ENCODE results near the gene TRIM61.
"Not testable (repeated sequence)": the region's sequence is repeated elsewhere in the genome, so short reads cannot be mapped to it uniquely, and the experiment has no call there.

The TRIM61 gene

DNA sequence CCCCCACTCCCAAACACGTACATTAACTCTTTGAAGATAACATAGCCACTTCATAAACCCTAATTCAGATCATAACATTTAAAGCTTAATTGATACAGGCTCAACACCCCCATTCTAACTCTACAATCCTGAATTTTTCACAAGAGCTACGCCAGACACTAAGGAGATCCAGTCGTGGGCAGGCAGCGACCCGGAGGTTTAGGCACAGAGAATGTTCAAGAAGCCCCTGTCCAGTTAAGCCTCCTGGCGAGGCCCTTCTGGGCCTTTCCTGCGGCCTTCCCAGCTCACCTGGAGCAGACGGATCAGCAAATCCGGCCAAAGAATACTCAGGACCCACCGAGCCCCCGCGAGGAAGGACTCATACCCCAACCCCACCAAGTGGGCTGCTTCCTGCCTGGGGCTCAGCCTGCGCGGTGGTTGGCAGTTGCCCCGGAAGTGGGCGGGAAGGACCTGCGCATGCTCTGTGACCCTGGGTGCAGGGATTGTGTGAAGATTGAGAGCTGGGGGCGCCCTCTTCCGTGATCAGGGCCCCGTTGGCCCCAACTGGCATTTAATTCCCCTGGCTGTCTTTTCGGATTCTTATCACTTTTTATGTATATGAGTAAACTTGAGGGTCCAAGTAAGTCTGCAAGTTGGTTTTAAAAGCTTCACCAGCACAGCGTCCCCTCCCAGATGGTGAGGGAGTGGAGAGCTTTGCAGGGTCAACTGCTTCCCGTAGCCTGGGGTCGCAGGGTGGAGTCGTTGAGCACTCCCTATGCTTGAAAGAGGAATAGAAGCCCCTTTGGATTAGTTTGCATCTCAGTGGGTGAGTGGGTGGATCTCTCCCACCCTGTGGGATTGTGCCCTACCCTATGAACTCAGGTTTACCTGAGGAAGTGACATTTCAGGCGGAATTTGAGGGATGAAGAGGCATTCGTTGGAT lies at the start of gene TRIM61:
TRIM61 (minus strand) TSS at position 415 of the 922 bp plus-strand sequence. CDS start 7,655 bp downstream, outside the sequence.
- no peak within 1 kb of the TSS for H3K27ac ChIP-seq (ENCODE audit: low read length)
- peak within 1 kb of the TSS; percentile 80 for H3K4me3 ChIP-seq (ENCODE audit: low read length)
- no peaks in the 10 kb centered on the region for H3K4me1 ChIP-seq (ENCODE audit: control insufficient read depth, low read depth, low read length)
- H3K9me3 ChIP-seq (ENCODE audit: control insufficient read depth, low read depth, low read length): no peaks in the 10 kb centered on the region
- no peaks in the 10 kb centered on the region for H3K36me3 ChIP-seq (ENCODE audit: control insufficient read depth, low read depth, low read length)
- H3K27me3 ChIP-seq (ENCODE audit: control insufficient read depth, insufficient read depth, low read length): no peaks in the 10 kb centered on the region
- peak within 1 kb of the TSS; percentile 65 for H3K9ac ChIP-seq (ENCODE audit: low read length)

DNA sequence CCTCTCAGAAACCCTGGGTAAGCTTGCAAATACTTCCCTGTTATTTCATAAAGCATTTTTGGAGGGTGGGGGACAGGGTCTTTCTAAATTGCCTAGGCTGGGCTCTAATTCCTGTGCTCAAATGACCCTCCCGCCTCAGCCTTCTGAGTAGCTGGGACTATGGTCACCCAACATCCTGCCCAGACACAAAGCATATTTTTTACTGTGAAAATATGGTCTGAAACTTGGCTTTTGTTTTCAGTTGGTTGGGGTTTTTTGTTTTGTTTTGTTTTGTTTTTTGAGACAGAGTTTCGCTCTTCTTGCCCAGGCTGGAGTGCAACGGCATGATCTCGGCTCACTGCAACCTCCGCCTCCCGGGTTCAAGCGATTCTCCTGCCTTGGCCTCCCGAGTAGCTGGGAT lies 48.3 kb upstream of the TRIM61 start:
- not testable (repeated sequence) for H3K27me3 ChIP-seq (ENCODE audit: control insufficient read depth, insufficient read depth, low read length); H3K27ac ChIP-seq (ENCODE audit: low read length); H3K4me1 ChIP-seq (ENCODE audit: control insufficient read depth, low read depth, low read length); H3K36me3 ChIP-seq (ENCODE audit: control insufficient read depth, low read depth, low read length); H3K9me3 ChIP-seq (ENCODE audit: control insufficient read depth, low read depth, low read length); H3K4me3 ChIP-seq (ENCODE audit: low read length); H3K9ac ChIP-seq (ENCODE audit: low read length)

DNA sequence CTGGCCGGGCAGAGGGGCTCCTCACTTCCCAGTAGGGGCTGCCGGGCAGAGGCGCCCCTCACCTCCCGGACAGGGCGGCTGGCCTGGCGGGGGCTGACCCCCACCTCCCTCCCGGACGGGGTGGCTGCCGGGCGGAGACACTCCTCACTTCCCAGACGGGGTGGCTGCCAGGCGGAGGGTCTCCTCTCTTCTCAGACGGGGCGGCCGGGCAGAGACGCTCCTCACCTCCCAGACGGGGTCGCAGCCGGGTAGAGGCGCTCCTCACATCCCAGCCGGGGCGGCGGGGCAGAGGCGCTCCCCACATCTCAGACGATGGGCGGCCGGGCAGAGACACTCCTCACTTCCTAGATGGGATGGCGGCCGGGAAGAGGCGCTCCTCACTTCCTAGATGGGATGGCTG lies 42.5 kb upstream of the TRIM61 start:
- not testable (repeated sequence) for H3K27ac ChIP-seq (ENCODE audit: low read length); H3K9ac ChIP-seq (ENCODE audit: low read length); H3K4me1 ChIP-seq (ENCODE audit: control insufficient read depth, low read depth, low read length); H3K27me3 ChIP-seq (ENCODE audit: control insufficient read depth, insufficient read depth, low read length); H3K9me3 ChIP-seq (ENCODE audit: control insufficient read depth, low read depth, low read length); H3K36me3 ChIP-seq (ENCODE audit: control insufficient read depth, low read depth, low read length); H3K4me3 ChIP-seq (ENCODE audit: low read length)

DNA sequence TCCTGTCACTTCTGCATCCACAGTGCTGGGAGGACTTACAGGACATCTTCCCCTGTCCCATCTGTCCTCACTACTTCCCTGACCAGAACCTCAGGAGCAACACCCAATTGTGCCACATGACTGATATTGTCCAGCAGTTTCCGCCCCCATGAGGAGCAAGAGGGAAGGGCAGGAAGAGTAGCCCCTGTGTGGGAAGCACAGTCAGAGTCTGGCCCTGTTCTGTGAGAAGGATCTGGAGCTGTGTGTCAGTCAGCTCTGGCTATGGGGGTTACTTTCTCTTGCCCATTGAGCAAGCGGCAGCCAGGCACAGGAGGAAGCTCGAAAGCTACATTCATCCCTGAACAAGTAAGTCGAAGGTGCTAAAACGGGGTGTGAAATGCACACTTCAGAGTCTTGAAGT lies 39.5 kb upstream of the TRIM61 start:
- Histone ChIP-seq H3K27ac (ENCODE audit: low read length) (no peak overlapping the region), H3K9me3 (ENCODE audit: control insufficient read depth, low read depth, low read length) (no peaks in the 10 kb centered on the region), H3K36me3 (ENCODE audit: control insufficient read depth, low read depth, low read length) (no peaks in the 10 kb centered on the region), H3K4me1 (ENCODE audit: control insufficient read depth, low read depth, low read length) (no peaks in the 10 kb centered on the region), H3K9ac (ENCODE audit: low read length) (no peak overlapping the region), H3K4me3 (ENCODE audit: low read length) (no peak overlapping the region), H3K27me3 (ENCODE audit: control insufficient read depth, insufficient read depth, low read length) (no peaks in the 10 kb centered on the region)

DNA sequence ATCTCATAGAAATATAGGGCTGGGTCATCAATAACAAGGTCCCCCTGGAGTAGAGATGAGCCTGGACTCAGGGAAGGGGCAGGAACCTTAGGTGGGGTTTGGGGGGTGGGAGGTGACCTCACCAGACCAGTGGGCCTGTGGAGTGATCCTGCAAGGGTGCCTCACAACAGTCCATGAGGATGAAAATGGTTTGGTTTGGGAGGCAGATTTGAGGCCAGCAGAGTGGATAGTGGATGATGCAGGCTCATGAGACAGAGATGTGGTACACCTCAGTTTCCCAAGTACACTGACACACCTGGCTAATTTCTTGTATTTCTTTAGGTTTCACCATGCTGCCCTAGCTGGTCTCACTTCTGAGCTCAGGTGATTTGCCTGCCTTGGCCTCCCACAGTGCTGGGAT lies 36.2 kb upstream of the TRIM61 start:
- no peaks in the 10 kb centered on the region for H3K36me3 ChIP-seq (ENCODE audit: control insufficient read depth, low read depth, low read length)
- no peak overlapping the region for H3K27ac ChIP-seq (ENCODE audit: low read length)
- H3K4me1 ChIP-seq (ENCODE audit: control insufficient read depth, low read depth, low read length): no peaks in the 10 kb centered on the region
- no peak overlapping the region for H3K4me3 ChIP-seq (ENCODE audit: low read length)
- no peaks in the 10 kb centered on the region for H3K27me3 ChIP-seq (ENCODE audit: control insufficient read depth, insufficient read depth, low read length)
- no peaks in the 10 kb centered on the region for H3K9me3 ChIP-seq (ENCODE audit: control insufficient read depth, low read depth, low read length)
- H3K9ac ChIP-seq (ENCODE audit: low read length): no peak overlapping the region

DNA sequence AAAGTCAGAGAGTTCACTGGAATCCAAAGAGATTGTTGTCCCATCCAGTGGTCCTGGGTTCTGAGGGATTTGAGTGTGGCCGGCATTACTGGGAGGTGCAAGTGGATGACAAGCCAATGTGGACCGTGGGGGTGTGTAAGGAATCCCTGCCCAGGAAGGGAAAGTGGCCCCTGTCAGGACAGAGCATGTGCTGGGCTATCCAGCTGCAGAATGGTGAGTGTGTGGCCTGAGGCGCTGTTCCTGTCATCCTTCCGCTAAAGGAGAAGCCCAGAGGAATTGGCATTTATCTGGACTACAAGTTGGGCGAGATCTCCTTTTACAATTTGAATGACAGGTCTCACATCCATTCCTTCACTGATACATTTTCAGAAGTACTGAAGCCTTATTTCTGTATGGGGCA lies 33.9 kb upstream of the TRIM61 start:
- no peak overlapping the region for H3K4me3 ChIP-seq (ENCODE audit: low read length)
- no peaks in the 10 kb centered on the region for H3K27me3 ChIP-seq (ENCODE audit: control insufficient read depth, insufficient read depth, low read length)
- no peak overlapping the region for H3K9ac ChIP-seq (ENCODE audit: low read length)
- H3K27ac ChIP-seq (ENCODE audit: low read length): no peak overlapping the region
- H3K9me3 ChIP-seq (ENCODE audit: control insufficient read depth, low read depth, low read length): no peaks in the 10 kb centered on the region
- H3K4me1 ChIP-seq (ENCODE audit: control insufficient read depth, low read depth, low read length): no peaks in the 10 kb centered on the region
- no peaks in the 10 kb centered on the region for H3K36me3 ChIP-seq (ENCODE audit: control insufficient read depth, low read depth, low read length)

DNA sequence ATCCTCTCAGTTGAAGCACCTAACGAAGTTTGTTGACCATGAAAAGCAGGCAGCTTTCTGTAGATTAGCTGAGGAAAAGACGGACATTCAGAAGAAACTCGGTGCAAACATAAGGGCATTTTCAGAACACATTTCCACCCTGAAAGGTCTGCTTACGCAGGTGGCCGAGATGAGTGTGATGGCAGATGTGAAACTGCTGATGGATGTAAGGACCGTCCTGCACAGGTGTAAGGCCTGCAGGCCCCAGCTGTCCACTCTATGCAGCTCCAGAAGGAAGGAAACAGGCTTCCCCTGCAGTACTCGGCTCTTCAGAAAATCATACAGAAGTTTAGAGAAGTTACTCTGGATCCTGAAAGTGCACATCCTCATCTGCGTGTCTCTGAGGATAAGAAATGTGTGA lies 33.5 kb upstream of the TRIM61 start:
- H3K4me3 ChIP-seq (ENCODE audit: low read length): no peak overlapping the region
- no peak overlapping the region for H3K27ac ChIP-seq (ENCODE audit: low read length)
- H3K27me3 ChIP-seq (ENCODE audit: control insufficient read depth, insufficient read depth, low read length): no peaks in the 10 kb centered on the region
- no peaks in the 10 kb centered on the region for H3K9me3 ChIP-seq (ENCODE audit: control insufficient read depth, low read depth, low read length)
- no peaks in the 10 kb centered on the region for H3K4me1 ChIP-seq (ENCODE audit: control insufficient read depth, low read depth, low read length)
- no peak overlapping the region for H3K9ac ChIP-seq (ENCODE audit: low read length)
- H3K36me3 ChIP-seq (ENCODE audit: control insufficient read depth, low read depth, low read length): no peaks in the 10 kb centered on the region

DNA sequence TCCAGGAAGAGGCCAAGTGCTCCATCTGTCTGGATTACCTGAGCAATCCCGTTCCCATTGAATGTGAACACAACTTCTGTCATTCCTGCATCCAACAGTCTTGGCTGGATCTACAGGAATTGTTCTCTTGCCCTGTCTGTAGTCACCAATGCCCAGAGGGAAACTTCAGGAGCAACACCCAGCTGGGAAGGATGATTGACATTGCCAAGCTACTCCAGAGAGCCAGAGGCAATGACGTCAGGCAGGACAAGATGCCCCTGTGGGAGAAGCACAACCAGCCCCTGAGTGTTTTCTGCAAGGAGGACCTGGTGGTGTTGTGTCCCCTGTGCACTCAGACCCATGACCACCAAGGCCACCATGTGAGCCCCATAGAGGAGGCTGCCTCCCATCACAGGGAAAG lies 33.0 kb upstream of the TRIM61 start:
- no peak overlapping the region for H3K4me3 ChIP-seq (ENCODE audit: low read length)
- no peaks in the 10 kb centered on the region for H3K9me3 ChIP-seq (ENCODE audit: control insufficient read depth, low read depth, low read length)
- H3K27ac ChIP-seq (ENCODE audit: low read length): no peak overlapping the region
- no peaks in the 10 kb centered on the region for H3K27me3 ChIP-seq (ENCODE audit: control insufficient read depth, insufficient read depth, low read length)
- H3K4me1 ChIP-seq (ENCODE audit: control insufficient read depth, low read depth, low read length): no peaks in the 10 kb centered on the region
- no peak overlapping the region for H3K9ac ChIP-seq (ENCODE audit: low read length)
- no peaks in the 10 kb centered on the region for H3K36me3 ChIP-seq (ENCODE audit: control insufficient read depth, low read depth, low read length)

DNA sequence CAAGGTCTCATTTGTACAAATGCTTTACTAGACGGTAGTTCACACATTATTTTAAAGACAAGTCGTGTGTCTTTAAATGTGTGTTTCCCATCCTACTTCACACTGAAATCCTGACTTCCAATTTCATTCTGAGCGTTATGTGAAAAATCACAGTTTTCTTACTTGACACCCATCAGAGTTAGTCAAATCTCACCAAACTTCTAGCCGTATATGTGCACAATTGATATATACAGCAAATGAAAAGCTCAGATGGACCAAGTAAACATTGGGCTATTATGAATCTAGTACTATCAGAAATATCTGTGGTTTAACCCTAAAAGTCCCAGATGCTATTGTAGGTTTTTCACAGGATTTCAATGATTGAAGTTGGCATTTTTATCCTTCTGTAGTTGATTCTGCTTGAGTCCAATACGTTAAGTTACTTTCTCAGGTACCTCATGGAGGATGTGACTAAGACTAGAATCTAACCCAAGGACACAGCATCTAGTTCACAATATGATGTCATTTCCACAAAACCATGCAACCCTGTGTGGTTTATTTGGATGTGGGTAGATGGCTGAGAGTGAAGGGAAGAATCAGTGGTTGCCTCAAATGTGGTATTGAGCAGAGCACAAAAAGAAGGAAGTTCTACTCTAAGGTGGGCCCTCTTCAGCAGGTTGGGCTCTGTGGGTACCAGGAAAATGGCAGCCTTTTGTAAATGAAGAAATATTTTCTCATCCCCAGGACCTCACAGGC lies 32.2 kb upstream of the TRIM61 start:
- H3K36me3 ChIP-seq (ENCODE audit: control insufficient read depth, low read depth, low read length): no peaks in the 10 kb centered on the region
- H3K9ac ChIP-seq (ENCODE audit: low read length): no peak overlapping the region
- H3K4me1 ChIP-seq (ENCODE audit: control insufficient read depth, low read depth, low read length): no peaks in the 10 kb centered on the region
- H3K4me3 ChIP-seq (ENCODE audit: low read length): no peak overlapping the region
- H3K27ac ChIP-seq (ENCODE audit: low read length): no peak overlapping the region
- no peaks in the 10 kb centered on the region for H3K27me3 ChIP-seq (ENCODE audit: control insufficient read depth, insufficient read depth, low read length)
- no peaks in the 10 kb centered on the region for H3K9me3 ChIP-seq (ENCODE audit: control insufficient read depth, low read depth, low read length)

DNA sequence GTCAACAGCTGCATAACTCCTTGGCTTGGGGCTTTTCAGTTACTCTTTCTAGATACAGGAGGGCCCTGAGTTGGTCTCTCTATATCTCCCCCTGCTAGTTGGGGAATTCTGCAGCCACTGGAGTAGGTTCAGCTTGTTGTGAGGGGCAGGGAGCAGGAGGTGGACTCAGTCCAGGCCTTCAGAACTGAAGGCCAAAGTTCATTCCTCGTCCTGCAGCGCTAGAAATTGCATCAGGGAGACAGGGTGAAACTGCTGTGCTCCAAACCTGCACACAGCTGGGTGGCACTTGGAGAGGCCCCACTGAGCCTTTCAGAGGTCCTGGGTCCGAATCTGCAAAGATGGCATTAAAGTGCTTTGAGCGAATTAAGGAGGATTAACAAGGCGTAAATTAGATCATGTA lies 29.4 kb upstream of the TRIM61 start:
- Histone ChIP-seq H3K4me3 (ENCODE audit: low read length) (no peak overlapping the region), H3K4me1 (ENCODE audit: control insufficient read depth, low read depth, low read length) (no peaks in the 10 kb centered on the region), H3K9me3 (ENCODE audit: control insufficient read depth, low read depth, low read length) (no peaks in the 10 kb centered on the region), H3K36me3 (ENCODE audit: control insufficient read depth, low read depth, low read length) (no peaks in the 10 kb centered on the region), H3K9ac (ENCODE audit: low read length) (no peak overlapping the region), H3K27ac (ENCODE audit: low read length) (no peak overlapping the region), H3K27me3 (ENCODE audit: control insufficient read depth, insufficient read depth, low read length) (no peaks in the 10 kb centered on the region)

DNA sequence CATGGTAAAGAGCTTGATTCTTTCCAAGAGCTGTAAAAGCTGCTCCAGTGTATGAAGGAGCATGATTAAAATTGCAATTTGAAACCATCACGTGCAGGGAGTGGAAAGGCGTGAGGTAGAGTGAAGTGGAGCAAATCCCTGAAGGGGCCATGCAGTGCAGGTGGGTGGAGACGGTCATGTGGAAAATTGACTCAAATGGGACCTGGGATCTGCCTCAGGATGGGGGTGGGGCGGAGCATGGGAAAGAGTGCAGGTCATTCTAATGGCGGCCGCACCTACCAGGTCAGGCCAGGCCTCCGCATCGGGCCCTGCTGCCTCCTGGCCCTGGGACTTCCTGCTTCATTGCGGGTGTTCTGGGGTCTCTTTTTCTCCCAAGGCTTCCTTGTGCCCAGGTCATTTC lies 29.0 kb upstream of the TRIM61 start:
- no peaks in the 10 kb centered on the region for H3K4me1 ChIP-seq (ENCODE audit: control insufficient read depth, low read depth, low read length)
- H3K27ac ChIP-seq (ENCODE audit: low read length): no peak overlapping the region

More for the DNA sequence above, 29.0 kb upstream of the TRIM61 start:
- H3K9me3 ChIP-seq (ENCODE audit: control insufficient read depth, low read depth, low read length): no peaks in the 10 kb centered on the region
- H3K4me3 ChIP-seq (ENCODE audit: low read length): no peak overlapping the region
- H3K9ac ChIP-seq (ENCODE audit: low read length): no peak overlapping the region
- no peaks in the 10 kb centered on the region for H3K27me3 ChIP-seq (ENCODE audit: control insufficient read depth, insufficient read depth, low read length)
- no peaks in the 10 kb centered on the region for H3K36me3 ChIP-seq (ENCODE audit: control insufficient read depth, low read depth, low read length)

Data from iPS-18a (cell line).